ENCODE results near the gene STRIP2.
"Not testable (repeated sequence)": the region's sequence is repeated elsewhere in the genome, so short reads cannot be mapped to it uniquely, and the experiment has no call there.

The STRIP2 gene

GRCh38 chr7:129457101-129457500, 22.9 kb downstream of the STRIP2 start:
- DNase-seq: no peak

GRCh38 chr7:129458171-129458570, 23.9 kb downstream of the STRIP2 start:
- no peak for DNase-seq

- no peak for DNase-seq
These were observed 27.6 kb downstream of the STRIP2 start for GRCh38 chr7:129461809-129462208.

- DNase-seq: no peak
These were observed 28.2 kb downstream of the STRIP2 start for GRCh38 chr7:129462420-129462819.

GRCh38 chr7:129464194-129464593, 30.0 kb downstream of the STRIP2 start:
- no peak for DNase-seq

GRCh38 chr7:129465080-129465479, 30.8 kb downstream of the STRIP2 start:
- no peak for DNase-seq

GRCh38 chr7:129466796-129467195, 32.6 kb downstream of the STRIP2 start:
- DNase-seq: no peak

- no peak for DNase-seq
These were observed 33.9 kb downstream of the STRIP2 start for GRCh38 chr7:129468087-129468486.

GRCh38 chr7:129468547-129468946, 34.3 kb downstream of the STRIP2 start:
- DNase-seq: peak in 1 of 2 donors; percentile 11

GRCh38 chr7:129469930-129470329, 35.7 kb downstream of the STRIP2 start:
- DNase-seq: no peak

- DNase-seq: no peak
These were observed 36.2 kb downstream of the STRIP2 start for GRCh38 chr7:129470411-129470810.

- DNase-seq: no peak
These were observed 37.2 kb downstream of the STRIP2 start for GRCh38 chr7:129471402-129471827.

- DNase-seq: not testable (repeated sequence)
These were observed 41.7 kb downstream of the STRIP2 start for GRCh38 chr7:129475931-129476330.

- not testable (repeated sequence) for DNase-seq
These were observed 42.2 kb downstream of the STRIP2 start for GRCh38 chr7:129476398-129476797.

GRCh38 chr7:129479831-129480230, 45.6 kb downstream of the STRIP2 start:
- DNase-seq: no peak

GRCh38 chr7:129480674-129481363, 46.6 kb downstream of the STRIP2 start:
- DNase-seq: no peak

- not testable (repeated sequence) for DNase-seq
These were observed 47.1 kb downstream of the STRIP2 start for GRCh38 chr7:129481376-129481775.

GRCh38 chr7:129482781-129483180, 48.5 kb downstream of the STRIP2 start:
- no peak for DNase-seq

GRCh38 chr7:129489491-129489890, 55.3 kb downstream of the STRIP2 start:
- no peak for DNase-seq

GRCh38 chr7:129492391-129492790, 58.2 kb downstream of the STRIP2 start:
- no peak for DNase-seq

- DNase-seq: peak in 1 of 2 donors; percentile 33
These were observed 59.3 kb downstream of the STRIP2 start for GRCh38 chr7:129493555-129493954.

- DNase-seq: peak in 1 of 2 donors; percentile 41
These were observed 59.8 kb downstream of the STRIP2 start for GRCh38 chr7:129494041-129494440.

GRCh38 chr7:129495987-129496386, 61.8 kb downstream of the STRIP2 start:
- DNase-seq: peak in 1 of 2 donors; percentile 4

GRCh38 chr7:129496653-129497052, 62.4 kb downstream of the STRIP2 start:
- peak in 1 of 2 donors; percentile 4 for DNase-seq

GRCh38 chr7:129497156-129497555, 62.9 kb downstream of the STRIP2 start:
- DNase-seq: no peak

All from CD4-positive, alpha-beta T cell treated with Interleukin-4 for 1 hour (primary cell).